Measurements from ENCODE around the gene RBL2.

Gene RBL2

DNA sequence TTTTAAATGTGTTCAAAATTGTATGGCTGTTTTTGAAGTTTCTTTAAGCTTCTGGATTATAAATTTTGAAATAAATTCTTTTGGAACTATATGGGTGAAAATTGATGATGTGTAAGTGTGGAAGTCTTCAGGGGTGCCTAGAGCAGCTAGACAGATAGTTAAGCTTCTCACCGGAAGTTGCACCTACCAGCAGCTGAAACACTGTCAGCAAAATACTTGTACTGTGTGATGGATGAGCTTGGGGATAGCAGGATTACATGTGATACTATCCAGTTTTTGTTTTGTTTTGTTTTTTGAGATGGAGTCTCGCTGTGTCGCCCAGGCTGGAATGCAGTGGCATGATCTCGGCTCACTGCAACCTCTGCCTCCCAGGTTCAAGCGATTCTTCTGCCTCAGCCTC, 19.7 kb downstream of the RBL2 start:
- no peaks in the 10 kb centered on the region for H3K27me3 ChIP-seq (ENCODE audit: insufficient read depth, low read length)
- no peak overlapping the region for H3K9ac ChIP-seq (ENCODE audit: low read depth, low read length)
- H3K9me3 ChIP-seq (ENCODE audit: insufficient read depth, low read depth, low read length) = no peaks in the 10 kb centered on the region
- H3K36me3 ChIP-seq (ENCODE audit: insufficient read depth, low read length) = peaks cover 75% of the 10 kb centered on the region
- no peak overlapping the region for H3K4me3 ChIP-seq (ENCODE audit: low read length)
- 99% methylated on average over 5 of the region's 5 CpGs for WGBS
- H3K27ac ChIP-seq (ENCODE audit: low read depth, low read length) = no peak overlapping the region
- no peaks in the 10 kb centered on the region for H3K4me1 ChIP-seq (ENCODE audit: insufficient read depth, low read length)

DNA sequence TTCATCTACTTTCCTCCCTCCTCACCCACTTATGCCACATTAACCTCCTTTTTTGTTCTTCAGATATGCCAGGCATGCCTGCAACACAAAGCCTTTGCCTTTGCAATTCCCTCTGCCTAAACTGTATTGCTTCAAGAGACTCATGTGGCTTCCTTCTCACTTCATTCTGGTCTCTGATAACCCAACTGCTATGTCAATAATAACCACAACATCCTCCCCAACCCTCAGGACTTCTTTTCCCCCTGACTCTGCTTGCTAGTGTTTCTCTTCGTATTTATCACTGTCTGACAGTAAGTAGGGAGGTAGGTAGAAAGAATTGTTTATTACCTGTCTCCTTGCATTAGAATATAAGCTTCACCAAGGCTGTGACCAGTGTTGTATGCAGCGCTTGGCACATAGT, 22.4 kb downstream of the RBL2 start:
- no peak overlapping the region for H3K4me3 ChIP-seq (ENCODE audit: low read length)
- no peak overlapping the region for H3K9ac ChIP-seq (ENCODE audit: low read depth, low read length)
- peaks cover 83% of the 10 kb centered on the region for H3K36me3 ChIP-seq (ENCODE audit: insufficient read depth, low read length)
- no peaks in the 10 kb centered on the region for H3K9me3 ChIP-seq (ENCODE audit: insufficient read depth, low read depth, low read length)
- WGBS = 93% methylated on average over 2 of the region's 2 CpGs
- H3K4me1 ChIP-seq (ENCODE audit: insufficient read depth, low read length) = no peaks in the 10 kb centered on the region
- no peak overlapping the region for H3K27ac ChIP-seq (ENCODE audit: low read depth, low read length)
- H3K27me3 ChIP-seq (ENCODE audit: insufficient read depth, low read length) = no peaks in the 10 kb centered on the region

DNA sequence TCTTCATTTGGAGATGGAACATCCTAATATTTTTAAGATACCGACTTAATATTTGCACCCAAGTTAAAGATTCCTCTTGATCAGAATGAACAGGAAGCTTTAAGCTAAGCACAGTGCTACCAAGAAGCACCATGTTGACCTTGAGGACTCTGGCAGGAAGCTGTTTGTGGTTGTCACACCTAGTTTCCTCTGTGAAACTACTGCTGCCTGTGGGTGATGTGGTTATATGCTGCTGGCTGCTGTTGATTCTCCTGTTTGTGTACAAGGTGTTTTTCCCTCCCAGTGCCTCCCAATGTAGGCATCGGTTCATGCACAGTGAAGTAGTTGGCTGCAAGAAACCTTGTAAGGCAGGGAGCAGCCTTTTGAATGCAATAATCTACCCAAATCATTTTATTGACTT, 23.4 kb downstream of the RBL2 start:
- WGBS = 93% methylated on average over 2 of the region's 2 CpGs
- H3K27ac ChIP-seq (ENCODE audit: low read depth, low read length) = no peak overlapping the region
- H3K9ac ChIP-seq (ENCODE audit: low read depth, low read length) = no peak overlapping the region
- H3K27me3 ChIP-seq (ENCODE audit: insufficient read depth, low read length) = no peaks in the 10 kb centered on the region
- H3K36me3 ChIP-seq (ENCODE audit: insufficient read depth, low read length) = peaks cover 83% of the 10 kb centered on the region
- no peaks in the 10 kb centered on the region for H3K4me1 ChIP-seq (ENCODE audit: insufficient read depth, low read length)
- H3K4me3 ChIP-seq (ENCODE audit: low read length) = no peak overlapping the region
- H3K9me3 ChIP-seq (ENCODE audit: insufficient read depth, low read depth, low read length) = no peaks in the 10 kb centered on the region

DNA sequence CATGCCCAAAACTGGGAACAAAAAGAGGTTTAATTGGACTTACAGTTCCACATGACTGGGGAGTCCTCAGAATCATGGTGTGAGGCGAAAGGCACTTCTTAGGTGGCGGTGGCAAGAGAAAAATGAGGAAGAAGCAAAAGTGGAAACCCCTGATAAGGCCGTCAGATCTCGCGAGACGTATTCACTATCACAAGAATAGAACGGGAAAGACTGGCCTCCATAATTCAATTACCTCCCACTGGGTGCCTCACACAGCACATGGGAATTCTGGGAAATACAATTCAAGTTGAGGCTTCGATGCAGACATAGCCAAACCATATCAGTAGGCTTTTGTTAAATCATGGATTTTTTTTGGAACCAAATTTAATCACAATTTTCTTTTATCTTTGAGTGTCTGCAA, 24.4 kb downstream of the RBL2 start:
- Histone ChIP-seq H3K4me1 (ENCODE audit: insufficient read depth, low read length) (no peaks in the 10 kb centered on the region), H3K9me3 (ENCODE audit: insufficient read depth, low read depth, low read length) (no peaks in the 10 kb centered on the region), H3K9ac (ENCODE audit: low read depth, low read length) (no peak overlapping the region), H3K4me3 (ENCODE audit: low read length) (no peak overlapping the region), H3K36me3 (ENCODE audit: insufficient read depth, low read length) (peaks cover 75% of the 10 kb centered on the region), H3K27ac (ENCODE audit: low read depth, low read length) (no peak overlapping the region), H3K27me3 (ENCODE audit: insufficient read depth, low read length) (no peaks in the 10 kb centered on the region)
- WGBS = 91% methylated on average over 8 of the region's 8 CpGs

DNA sequence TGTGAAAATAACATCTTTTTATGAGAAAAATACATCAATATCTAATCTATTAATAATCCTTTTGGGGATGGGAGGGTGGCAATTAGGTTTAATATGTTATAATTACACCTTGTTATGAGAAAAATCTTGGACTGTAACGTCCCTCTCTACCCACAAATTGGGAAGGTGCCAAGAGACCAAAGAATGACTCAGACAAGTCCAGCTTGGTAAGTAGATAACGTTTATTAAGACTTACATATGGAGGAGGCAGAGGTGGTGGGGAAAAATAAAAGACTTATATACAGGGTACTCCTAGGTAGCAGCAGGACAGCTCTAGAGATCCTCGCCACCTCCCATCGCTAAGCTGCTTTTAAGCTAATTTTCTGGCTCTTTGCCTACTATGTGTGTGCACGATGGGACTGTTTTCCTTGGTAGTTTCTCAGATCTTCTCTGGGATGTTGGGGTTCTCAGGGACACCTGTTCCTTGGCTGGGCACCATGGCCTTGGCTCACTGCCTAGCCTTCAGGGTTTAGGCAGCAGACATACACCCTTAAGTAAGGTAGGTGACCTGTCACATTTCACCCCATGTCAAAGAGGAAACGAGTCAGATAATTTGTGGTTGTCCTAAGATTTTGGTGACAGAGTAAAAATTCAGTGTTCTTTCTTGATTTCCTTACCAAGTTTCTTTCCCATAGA, 31.5 kb downstream of the RBL2 start:
- Histone ChIP-seq H3K27ac (ENCODE audit: low read depth, low read length) (no peak overlapping the region), H3K9me3 (ENCODE audit: insufficient read depth, low read depth, low read length) (no peaks in the 10 kb centered on the region), H3K9ac (ENCODE audit: low read depth, low read length) (no peak overlapping the region), H3K4me1 (ENCODE audit: insufficient read depth, low read length) (no peaks in the 10 kb centered on the region), H3K27me3 (ENCODE audit: insufficient read depth, low read length) (no peaks in the 10 kb centered on the region), H3K4me3 (ENCODE audit: low read length) (no peak overlapping the region), H3K36me3 (ENCODE audit: insufficient read depth, low read length) (peaks cover 79% of the 10 kb centered on the region)
- 91% methylated on average over 6 of the region's 6 CpGs for WGBS

DNA sequence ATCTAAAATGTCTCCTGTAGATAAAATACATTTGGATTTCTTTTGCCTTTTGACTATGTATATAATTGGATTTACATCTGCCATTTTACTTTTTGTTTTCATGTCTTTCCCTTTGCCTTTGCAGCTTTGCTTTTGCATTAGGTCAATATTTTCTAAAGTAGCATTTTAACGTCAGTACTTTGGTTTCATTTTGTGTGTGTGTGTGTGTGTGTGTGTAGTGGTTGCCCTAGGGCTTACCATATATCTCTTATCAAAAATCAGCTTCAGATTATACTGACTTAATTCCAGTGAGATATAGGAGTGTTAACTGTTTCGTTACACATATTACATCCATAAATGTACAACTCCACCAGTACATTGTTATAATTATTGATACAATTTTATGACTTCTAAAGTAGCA, 42.6 kb downstream of the RBL2 start:
- no peaks in the 10 kb centered on the region for H3K4me1 ChIP-seq (ENCODE audit: insufficient read depth, low read length)
- H3K9me3 ChIP-seq (ENCODE audit: insufficient read depth, low read depth, low read length) = no peaks in the 10 kb centered on the region
- H3K9ac ChIP-seq (ENCODE audit: low read depth, low read length) = no peak overlapping the region
- no peak overlapping the region for H3K4me3 ChIP-seq (ENCODE audit: low read length)
- no peaks in the 10 kb centered on the region for H3K27me3 ChIP-seq (ENCODE audit: insufficient read depth, low read length)
- peaks cover 72% of the 10 kb centered on the region for H3K36me3 ChIP-seq (ENCODE audit: insufficient read depth, low read length)
- no peak overlapping the region for H3K27ac ChIP-seq (ENCODE audit: low read depth, low read length)
- no CpG with 5 or more reads among the region's 2 CpGs for WGBS

DNA sequence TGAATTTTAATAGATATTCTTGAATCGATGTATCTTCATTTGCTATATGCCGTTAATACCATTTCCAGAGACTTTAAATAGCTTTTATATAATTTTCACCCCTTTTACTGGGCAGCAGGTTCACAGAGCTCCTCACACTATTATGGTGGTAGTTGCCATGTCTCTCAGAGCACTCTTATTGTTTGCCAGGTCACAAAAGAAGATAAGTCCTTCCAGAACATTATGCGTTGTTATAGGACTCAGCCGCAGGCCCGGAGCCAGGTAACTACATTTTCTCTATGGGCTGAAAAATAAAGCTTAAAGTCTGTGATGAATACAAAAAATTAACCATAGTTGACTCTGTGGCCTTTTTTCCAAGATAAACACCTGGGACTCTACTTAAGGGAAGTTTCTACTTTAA, 44.7 kb downstream of the RBL2 start:
- Histone ChIP-seq H3K36me3 (ENCODE audit: insufficient read depth, low read length) (peaks cover 72% of the 10 kb centered on the region), H3K27ac (ENCODE audit: low read depth, low read length) (no peak overlapping the region), H3K9ac (ENCODE audit: low read depth, low read length) (no peak overlapping the region), H3K27me3 (ENCODE audit: insufficient read depth, low read length) (no peaks in the 10 kb centered on the region), H3K4me3 (ENCODE audit: low read length) (no peak overlapping the region), H3K4me1 (ENCODE audit: insufficient read depth, low read length) (no peaks in the 10 kb centered on the region), H3K9me3 (ENCODE audit: insufficient read depth, low read depth, low read length) (no peaks in the 10 kb centered on the region)
- WGBS = 98% methylated on average over 3 of the region's 5 CpGs

DNA sequence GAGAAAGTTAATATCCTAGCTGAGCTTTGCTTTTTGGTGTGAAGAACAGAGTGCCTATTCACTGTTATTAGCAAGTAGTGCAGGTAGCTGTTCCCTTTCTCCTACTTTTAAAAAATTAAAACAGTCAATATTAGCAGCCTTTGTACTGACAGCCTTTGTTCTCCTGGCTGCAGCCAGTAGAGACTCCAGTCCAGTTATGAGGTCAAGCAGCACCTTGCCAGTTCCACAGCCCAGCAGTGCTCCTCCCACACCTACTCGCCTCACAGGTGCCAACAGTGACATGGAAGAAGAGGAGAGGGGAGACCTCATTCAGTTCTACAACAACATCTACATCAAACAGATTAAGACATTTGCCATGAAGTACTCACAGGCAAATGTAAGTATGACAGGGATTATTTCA, 46.1 kb downstream of the RBL2 start:
- WGBS = 100% methylated on average over 1 of the region's 1 CpG
- no peaks in the 10 kb centered on the region for H3K4me1 ChIP-seq (ENCODE audit: insufficient read depth, low read length)
- H3K36me3 ChIP-seq (ENCODE audit: insufficient read depth, low read length) = peaks cover 83% of the 10 kb centered on the region
- H3K4me3 ChIP-seq (ENCODE audit: low read length) = no peak overlapping the region
- H3K9me3 ChIP-seq (ENCODE audit: insufficient read depth, low read depth, low read length) = peaks cover 5% of the 10 kb centered on the region; the same call in 1 of the 2 replicates
- no peaks in the 10 kb centered on the region for H3K27me3 ChIP-seq (ENCODE audit: insufficient read depth, low read length)
- H3K27ac ChIP-seq (ENCODE audit: low read depth, low read length) = no peak overlapping the region
- no peak overlapping the region for H3K9ac ChIP-seq (ENCODE audit: low read depth, low read length)

DNA sequence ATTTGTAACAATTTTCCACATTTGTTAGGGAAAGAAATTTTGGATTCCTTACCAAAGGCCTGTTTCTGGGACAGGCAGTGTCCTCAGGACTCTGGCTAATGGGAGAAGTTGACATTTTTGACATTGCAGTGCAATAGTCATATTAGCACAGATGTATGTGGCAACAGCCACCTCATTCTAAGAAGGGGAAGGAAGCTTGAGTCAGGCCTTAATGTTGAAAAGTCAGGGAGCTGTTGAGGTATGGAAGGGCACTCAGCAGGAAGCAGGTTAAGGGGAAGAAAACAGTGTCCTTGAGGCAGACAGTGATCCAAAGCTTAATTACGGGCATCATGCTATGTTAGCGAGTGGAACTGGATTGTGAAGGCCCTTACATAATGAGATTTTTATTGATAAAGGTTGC, 47.9 kb downstream of the RBL2 start:
- H3K4me3 ChIP-seq (ENCODE audit: low read length) = no peak overlapping the region
- over 99% methylated on average over 2 of the region's 2 CpGs for WGBS
- H3K27me3 ChIP-seq (ENCODE audit: insufficient read depth, low read length) = no peaks in the 10 kb centered on the region
- no peak overlapping the region for H3K9ac ChIP-seq (ENCODE audit: low read depth, low read length)
- H3K27ac ChIP-seq (ENCODE audit: low read depth, low read length) = no peak overlapping the region
- peaks cover 16% of the 10 kb centered on the region; the same call in 1 of the 2 replicates for H3K9me3 ChIP-seq (ENCODE audit: insufficient read depth, low read depth, low read length)
- no peaks in the 10 kb centered on the region for H3K4me1 ChIP-seq (ENCODE audit: insufficient read depth, low read length)
- peaks cover 88% of the 10 kb centered on the region for H3K36me3 ChIP-seq (ENCODE audit: insufficient read depth, low read length)

DNA sequence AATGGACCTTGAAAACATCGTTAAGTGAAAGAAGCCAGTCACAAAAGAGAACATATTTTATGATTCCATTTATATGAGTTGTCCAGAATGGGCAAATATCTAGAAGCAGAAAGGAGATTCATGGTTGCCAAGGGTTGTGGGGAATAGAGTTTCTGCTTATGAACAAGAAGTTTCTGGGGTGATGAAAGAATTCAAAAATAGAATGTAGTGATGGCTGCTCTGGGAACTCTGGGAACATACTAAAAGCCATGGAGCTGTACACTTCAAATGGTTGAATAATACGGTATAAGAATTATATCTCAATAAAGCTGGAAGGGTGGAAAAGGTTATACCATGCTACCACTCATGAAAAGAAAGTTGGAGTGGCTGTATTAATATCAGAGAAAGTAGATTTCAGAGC, 50.3 kb downstream of the RBL2 start:
- H3K27me3 ChIP-seq (ENCODE audit: insufficient read depth, low read length) = no peaks in the 10 kb centered on the region
- H3K36me3 ChIP-seq (ENCODE audit: insufficient read depth, low read length) = peaks cover 93% of the 10 kb centered on the region
- no peaks in the 10 kb centered on the region for H3K4me1 ChIP-seq (ENCODE audit: insufficient read depth, low read length)
- WGBS = 95% methylated on average over 2 of the region's 2 CpGs
- H3K9me3 ChIP-seq (ENCODE audit: insufficient read depth, low read depth, low read length) = peaks cover 18% of the 10 kb centered on the region; the same call in 1 of the 2 replicates
- H3K4me3 ChIP-seq (ENCODE audit: low read length) = no peak overlapping the region
- H3K27ac ChIP-seq (ENCODE audit: low read depth, low read length) = no peak overlapping the region
- no peak overlapping the region for H3K9ac ChIP-seq (ENCODE audit: low read depth, low read length)

DNA sequence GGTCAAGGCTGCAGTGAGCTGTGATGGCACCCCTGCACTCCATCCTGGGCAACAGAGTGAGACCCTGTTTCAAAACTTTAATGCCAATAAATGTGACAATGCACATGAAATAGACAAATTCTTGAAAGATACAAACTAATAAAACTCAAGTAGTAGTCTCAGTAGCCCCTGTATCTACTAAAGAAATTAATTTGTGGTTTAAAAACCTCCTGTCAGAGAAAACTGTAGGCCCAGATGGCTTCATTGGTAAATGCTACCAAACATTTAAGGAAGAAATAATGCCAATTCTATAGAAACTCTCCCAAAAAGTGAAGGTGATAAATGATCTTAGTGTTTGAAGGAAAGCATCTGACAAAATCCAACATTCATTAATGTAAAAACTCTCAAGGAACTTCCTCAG, 52.0 kb downstream of the RBL2 start:
- Histone ChIP-seq H3K27ac (ENCODE audit: low read depth, low read length) (no peak overlapping the region), H3K9me3 (ENCODE audit: insufficient read depth, low read depth, low read length) (peaks cover 18% of the 10 kb centered on the region; the same call in 1 of the 2 replicates), H3K9ac (ENCODE audit: low read depth, low read length) (no peak overlapping the region), H3K4me1 (ENCODE audit: insufficient read depth, low read length) (no peaks in the 10 kb centered on the region), H3K4me3 (ENCODE audit: low read length) (no peak overlapping the region), H3K27me3 (ENCODE audit: insufficient read depth, low read length) (no peaks in the 10 kb centered on the region), H3K36me3 (ENCODE audit: insufficient read depth, low read length) (peaks cover 92% of the 10 kb centered on the region)

DNA sequence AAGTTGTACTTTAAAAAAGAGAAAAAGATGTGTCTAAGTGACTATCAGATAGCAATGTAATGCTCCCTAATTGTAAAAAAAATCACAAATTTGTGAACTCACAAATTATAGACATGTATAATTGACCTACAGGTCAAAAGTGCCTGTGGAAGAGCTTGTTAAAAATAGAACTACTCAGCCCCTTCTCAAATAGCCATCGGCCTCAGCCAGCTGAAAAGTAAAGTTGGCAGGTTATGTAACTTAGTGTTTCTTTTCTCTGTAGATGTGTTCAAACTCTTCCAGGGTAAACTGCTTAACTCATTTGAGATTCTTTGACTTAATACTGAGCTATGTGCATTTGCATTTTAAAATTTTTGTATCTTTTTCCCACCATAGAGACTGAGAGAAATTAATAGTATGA, 55.5 kb downstream of the RBL2 start:
- H3K4me1 ChIP-seq (ENCODE audit: insufficient read depth, low read length) = no peaks in the 10 kb centered on the region
- H3K9ac ChIP-seq (ENCODE audit: low read depth, low read length) = no peak overlapping the region
- peaks cover 93% of the 10 kb centered on the region for H3K36me3 ChIP-seq (ENCODE audit: insufficient read depth, low read length)
- WGBS = 100% methylated on average over 1 of the region's 1 CpG
- H3K9me3 ChIP-seq (ENCODE audit: insufficient read depth, low read depth, low read length) = peaks cover 16% of the 10 kb centered on the region; the same call in 1 of the 2 replicates
- H3K4me3 ChIP-seq (ENCODE audit: low read length) = no peak overlapping the region
- no peaks in the 10 kb centered on the region for H3K27me3 ChIP-seq (ENCODE audit: insufficient read depth, low read length)
- no peak overlapping the region for H3K27ac ChIP-seq (ENCODE audit: low read depth, low read length)
